ENCODE data around the gene FIGN. TPM values are rescaled to one million over a fixed set of nuclear protein-coding genes. Genes with fewer than 3 reads are reported as not detected.

Gene FIGN
- total and polyA plus RNA-seq, 7 donors: 0.08 to 3.0 (median 1.2) TPM

DNA sequence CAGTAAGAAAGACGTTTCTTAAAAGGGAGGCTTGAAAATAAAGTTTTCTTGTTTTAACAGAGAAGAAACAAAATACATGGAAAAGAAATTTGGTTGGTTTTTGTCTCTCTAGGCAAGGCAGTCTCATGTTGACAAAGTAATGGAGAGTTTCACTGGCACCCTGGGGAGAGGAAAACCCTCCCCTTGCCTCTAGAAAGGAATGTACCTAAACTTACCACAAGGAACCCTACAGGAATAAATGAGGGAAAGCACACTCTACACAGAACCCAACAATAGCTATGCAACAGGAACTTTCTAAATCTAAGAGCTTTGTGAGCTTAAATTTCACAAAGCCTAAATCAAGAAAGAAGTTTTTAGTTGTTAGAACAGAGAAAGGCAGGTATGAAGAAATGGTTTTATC, 37.0 kb downstream of the FIGN start:
- TF ChIP-seq, protein P1, sequence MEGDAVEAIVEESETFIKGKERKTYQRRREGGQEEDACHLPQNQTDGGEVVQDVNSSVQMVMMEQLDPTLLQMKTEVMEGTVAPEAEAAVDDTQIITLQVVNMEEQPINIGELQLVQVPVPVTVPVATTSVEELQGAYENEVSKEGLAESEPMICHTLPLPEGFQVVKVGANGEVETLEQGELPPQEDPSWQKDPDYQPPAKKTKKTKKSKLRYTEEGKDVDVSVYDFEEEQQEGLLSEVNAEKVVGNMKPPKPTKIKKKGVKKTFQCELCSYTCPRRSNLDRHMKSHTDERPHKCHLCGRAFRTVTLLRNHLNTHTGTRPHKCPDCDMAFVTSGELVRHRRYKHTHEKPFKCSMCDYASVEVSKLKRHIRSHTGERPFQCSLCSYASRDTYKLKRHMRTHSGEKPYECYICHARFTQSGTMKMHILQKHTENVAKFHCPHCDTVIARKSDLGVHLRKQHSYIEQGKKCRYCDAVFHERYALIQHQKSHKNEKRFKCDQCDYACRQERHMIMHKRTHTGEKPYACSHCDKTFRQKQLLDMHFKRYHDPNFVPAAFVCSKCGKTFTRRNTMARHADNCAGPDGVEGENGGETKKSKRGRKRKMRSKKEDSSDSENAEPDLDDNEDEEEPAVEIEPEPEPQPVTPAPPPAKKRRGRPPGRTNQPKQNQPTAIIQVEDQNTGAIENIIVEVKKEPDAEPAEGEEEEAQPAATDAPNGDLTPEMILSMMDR (IDR thresholded peaks at IDR 0.05): no peak
- Histone ChIP-seq H3K9me3 (no peaks in the 10 kb centered on the region), H3K4me3 (no peak overlapping the region), H3K27me3 (ENCODE audit: insufficient read depth in 3 of 3, low read length in 2 of 3) (no peaks in the 10 kb centered on the region), H3K27ac (no peak overlapping the region), H3K4me1 (peaks cover 24% of the 10 kb centered on the region), H3K36me3 (ENCODE audit: insufficient read depth in 1 of 2, low read depth in 1 of 2) (no peaks in the 10 kb centered on the region)
- no peak for ATAC-seq
- 51 to 58% (median 51%) methylated on average over 1 of the region's 1 CpG for WGBS, 3 donors
- DNase-seq: no peak
- intact Hi-C loops (cut with DNase I): no loop called here

DNA sequence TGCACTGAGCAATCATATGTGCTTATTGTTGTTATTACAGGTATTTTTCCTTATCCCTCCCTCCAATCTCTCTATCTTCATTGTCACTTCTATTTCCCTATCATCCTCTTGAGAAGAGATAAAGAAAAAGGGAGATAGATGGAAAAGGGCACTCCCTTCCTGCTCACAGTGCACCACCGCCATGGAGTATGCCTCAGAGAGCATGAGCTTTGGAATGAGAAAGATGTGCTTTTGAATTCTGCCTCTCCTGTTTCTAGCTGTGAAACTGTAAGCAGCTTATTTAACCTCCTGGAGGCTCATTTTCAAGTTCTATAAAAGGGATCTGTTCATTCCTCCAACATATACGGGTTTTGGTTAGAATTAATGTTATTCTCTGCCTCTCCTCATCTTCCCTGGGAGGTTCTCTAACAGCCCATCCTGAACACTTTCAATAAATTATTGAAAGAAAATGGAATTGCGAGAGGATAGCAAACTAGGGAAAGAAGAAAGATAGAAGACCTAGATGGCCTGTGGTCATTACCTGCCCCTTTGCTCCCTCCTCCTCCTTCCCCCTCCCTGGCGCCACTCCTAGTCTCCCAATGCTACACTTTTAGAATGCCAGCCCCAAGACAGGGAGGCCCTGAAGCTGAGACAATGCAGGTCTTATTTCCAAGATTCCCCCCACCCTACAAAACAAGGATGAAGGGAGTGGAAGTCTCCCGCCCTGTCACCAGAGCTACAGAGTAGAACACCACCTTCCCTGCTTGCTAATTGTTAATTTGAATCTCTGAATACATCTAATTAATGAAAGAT, 37.8 kb downstream of the FIGN start:
- no peak for DNase-seq
- Histone ChIP-seq H3K4me1 (peaks cover 24% of the 10 kb centered on the region), H3K27ac (no peak overlapping the region), H3K36me3 (ENCODE audit: insufficient read depth in 1 of 2, low read depth in 1 of 2) (no peaks in the 10 kb centered on the region), H3K9me3 (no peaks in the 10 kb centered on the region), H3K27me3 (ENCODE audit: insufficient read depth in 3 of 3, low read length in 2 of 3) (no peaks in the 10 kb centered on the region), H3K4me3 (no peak overlapping the region)
- ATAC-seq: no peak
- intact Hi-C loops (cut with DNase I): no loop called here
- WGBS, 3 donors: 93 to 98% (median 94%) methylated on average over 5 of the region's 5 CpGs
- TF ChIP-seq, protein P1 (IDR thresholded peaks at IDR 0.05): no peak

DNA sequence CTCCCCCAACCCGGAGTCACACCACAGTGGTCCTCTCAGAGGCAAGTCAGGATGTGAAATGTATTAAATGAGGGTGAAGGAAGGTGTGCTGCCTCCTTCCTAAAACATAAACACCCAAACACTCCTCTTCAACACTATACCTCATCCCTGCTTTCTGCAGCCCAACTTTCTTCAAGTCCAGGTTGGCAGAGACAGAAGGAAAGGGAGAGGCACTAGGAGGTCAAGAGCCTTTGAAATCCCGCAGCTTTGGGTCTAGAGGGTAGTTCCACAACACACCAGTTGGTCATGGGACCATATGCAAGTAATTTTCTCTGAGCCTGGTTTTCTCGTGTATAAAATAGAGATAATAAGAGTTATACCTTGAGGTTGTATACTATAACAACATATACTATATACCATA, 38.4 kb downstream of the FIGN start:
- intact Hi-C loops (cut with DNase I): no loop called here
- TF ChIP-seq, protein P1 (IDR thresholded peaks at IDR 0.05): no peak
- no peak for ATAC-seq
- Histone ChIP-seq H3K4me1 (peaks cover 24% of the 10 kb centered on the region), H3K27ac (no peak overlapping the region), H3K27me3 (ENCODE audit: insufficient read depth in 3 of 3, low read length in 2 of 3) (no peaks in the 10 kb centered on the region), H3K4me3 (no peak overlapping the region), H3K36me3 (ENCODE audit: insufficient read depth in 1 of 2, low read depth in 1 of 2) (no peaks in the 10 kb centered on the region), H3K9me3 (no peaks in the 10 kb centered on the region)
- no peak for DNase-seq
- 58 to 65% (median 62%) methylated on average over 3 of the region's 3 CpGs for WGBS, 3 donors

DNA sequence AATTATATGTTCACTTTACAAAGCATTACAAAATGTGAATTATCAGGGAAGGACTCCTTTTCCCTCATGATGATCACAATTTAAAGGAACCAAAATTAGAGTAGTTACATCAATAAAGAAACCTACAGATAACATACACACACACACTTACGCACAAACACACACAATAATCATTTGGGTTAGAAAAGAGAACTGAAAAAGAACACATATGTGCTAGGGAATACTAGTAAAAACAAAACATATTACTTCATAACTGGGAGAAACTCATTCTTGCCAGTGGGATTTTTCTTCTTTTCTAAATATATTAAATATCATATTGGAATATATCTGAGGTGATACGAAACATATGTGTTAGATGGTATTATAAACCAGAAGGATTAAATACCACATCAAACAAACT, 42.3 kb downstream of the FIGN start:
- DNase-seq: no peak
- Histone ChIP-seq H3K4me3 (no peak overlapping the region), H3K27ac (no peak overlapping the region), H3K27me3 (ENCODE audit: insufficient read depth in 3 of 3, low read length in 2 of 3) (no peaks in the 10 kb centered on the region), H3K9me3 (no peaks in the 10 kb centered on the region), H3K36me3 (ENCODE audit: insufficient read depth in 1 of 2, low read depth in 1 of 2) (no peaks in the 10 kb centered on the region), H3K4me1 (peaks cover 13% of the 10 kb centered on the region)
- WGBS, 3 donors: 92 to 94% (median 93%) methylated on average over 2 of the region's 2 CpGs
- TF ChIP-seq, protein P1 (IDR thresholded peaks at IDR 0.05): no peak
- intact Hi-C loops (cut with DNase I): no loop called here
- no peak for ATAC-seq

All from psoas muscle (tissue), 8 donors.